ENCODE results near the gene FAM222A.

The FAM222A gene

DNA sequence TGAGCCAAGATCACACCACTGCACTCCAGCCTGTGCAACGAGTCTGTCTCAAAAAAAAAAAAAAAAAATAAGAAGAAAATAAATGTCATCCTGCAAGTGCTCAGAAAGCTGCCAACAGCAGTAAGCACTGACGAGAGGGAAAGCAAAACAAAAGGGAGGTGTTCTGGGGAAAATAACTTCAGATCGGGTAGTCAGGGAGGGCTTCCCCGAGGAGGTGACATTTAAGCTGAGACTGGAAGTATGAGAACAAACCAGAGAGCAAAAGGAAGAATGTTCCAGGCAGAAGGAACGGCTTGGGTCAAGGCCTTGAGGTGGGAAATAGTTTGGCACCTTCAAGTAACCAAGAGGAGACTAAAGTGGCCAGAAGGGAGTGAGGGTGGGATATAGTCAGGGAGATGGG lies 4.7 kb upstream of the FAM222A start:
- Histone ChIP-seq H3K9ac (ENCODE audit: low read length) (no peak overlapping the region), H3K27ac (ENCODE audit: low read length) (no peak overlapping the region), H3K4me1 (ENCODE audit: low read length) (no peaks in the 10 kb centered on the region; the same call in 1 of the 2 replicates), H4K20me1 (ENCODE audit: insufficient read depth, low read length) (no peaks in the 10 kb centered on the region), H2AFZ (ENCODE audit: low read depth, low read length) (no peak overlapping the region), H3K4me3 (ENCODE audit: low read length) (no peak overlapping the region), H3K79me2 (ENCODE audit: low read length) (no peaks in the 10 kb centered on the region), H3K9me3 (ENCODE audit: insufficient read depth, low read length) (no peaks in the 10 kb centered on the region), H3K4me2 (ENCODE audit: low read length) (no peak overlapping the region), H3K36me3 (replicated peaks; ENCODE audit: low read depth, low read length) (no peaks in the 10 kb centered on the region), H3K27me3 (ENCODE audit: low read depth, low read length) (peaks cover 9% of the 10 kb centered on the region; the same call in 1 of the 2 replicates)
- TF ChIP-seq, protein P1, sequence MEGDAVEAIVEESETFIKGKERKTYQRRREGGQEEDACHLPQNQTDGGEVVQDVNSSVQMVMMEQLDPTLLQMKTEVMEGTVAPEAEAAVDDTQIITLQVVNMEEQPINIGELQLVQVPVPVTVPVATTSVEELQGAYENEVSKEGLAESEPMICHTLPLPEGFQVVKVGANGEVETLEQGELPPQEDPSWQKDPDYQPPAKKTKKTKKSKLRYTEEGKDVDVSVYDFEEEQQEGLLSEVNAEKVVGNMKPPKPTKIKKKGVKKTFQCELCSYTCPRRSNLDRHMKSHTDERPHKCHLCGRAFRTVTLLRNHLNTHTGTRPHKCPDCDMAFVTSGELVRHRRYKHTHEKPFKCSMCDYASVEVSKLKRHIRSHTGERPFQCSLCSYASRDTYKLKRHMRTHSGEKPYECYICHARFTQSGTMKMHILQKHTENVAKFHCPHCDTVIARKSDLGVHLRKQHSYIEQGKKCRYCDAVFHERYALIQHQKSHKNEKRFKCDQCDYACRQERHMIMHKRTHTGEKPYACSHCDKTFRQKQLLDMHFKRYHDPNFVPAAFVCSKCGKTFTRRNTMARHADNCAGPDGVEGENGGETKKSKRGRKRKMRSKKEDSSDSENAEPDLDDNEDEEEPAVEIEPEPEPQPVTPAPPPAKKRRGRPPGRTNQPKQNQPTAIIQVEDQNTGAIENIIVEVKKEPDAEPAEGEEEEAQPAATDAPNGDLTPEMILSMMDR (IDR thresholded peaks at IDR 0.05; ENCODE audit: low read depth, low read length) = no peak
- TF ChIP-seq EZH2phosphoT487 (IDR thresholded peaks at IDR 0.05; ENCODE audit: low read depth) = no peak

DNA sequence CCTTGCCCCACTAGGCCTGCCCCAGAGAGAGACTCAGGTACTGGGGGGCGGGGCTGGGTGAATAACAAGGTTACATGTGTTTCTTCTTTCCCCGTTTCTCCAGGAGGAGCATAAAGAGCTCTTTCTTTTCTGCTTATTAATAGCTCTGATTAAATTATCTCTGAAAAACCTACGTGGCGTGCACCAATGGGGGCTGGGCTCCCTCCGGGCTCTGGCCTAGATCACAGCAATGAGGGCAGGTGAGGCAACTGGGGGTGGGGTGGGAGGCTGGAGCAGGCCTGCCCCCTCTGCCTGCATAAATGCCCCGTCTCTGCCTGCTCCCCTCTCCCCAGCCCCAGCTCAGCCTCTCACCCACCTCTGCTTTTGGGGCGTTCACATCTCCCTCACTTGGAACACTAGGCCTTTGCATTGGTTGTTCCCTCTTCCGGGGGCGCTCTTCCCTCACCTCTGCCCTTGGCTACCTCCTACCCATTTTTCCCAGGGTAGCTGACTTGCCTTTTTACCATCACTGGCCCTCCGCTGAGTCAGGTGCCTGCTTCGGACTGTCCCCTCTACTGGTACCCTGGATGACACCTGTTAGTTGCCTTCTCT lies 4.1 kb upstream of the FAM222A start:
- Histone ChIP-seq H3K4me3 (ENCODE audit: low read length) (no peak overlapping the region), H3K79me2 (ENCODE audit: low read length) (no peaks in the 10 kb centered on the region), H3K4me1 (ENCODE audit: low read length) (no peaks in the 10 kb centered on the region; the same call in 1 of the 2 replicates), H3K27me3 (ENCODE audit: low read depth, low read length) (peaks cover 8% of the 10 kb centered on the region; the same call in 1 of the 2 replicates), H2AFZ (ENCODE audit: low read depth, low read length) (no peak overlapping the region), H3K4me2 (ENCODE audit: low read length) (no peak overlapping the region), H3K27ac (ENCODE audit: low read length) (no peak overlapping the region), H4K20me1 (ENCODE audit: insufficient read depth, low read length) (no peaks in the 10 kb centered on the region), H3K9ac (ENCODE audit: low read length) (no peak overlapping the region), H3K9me3 (ENCODE audit: insufficient read depth, low read length) (no peaks in the 10 kb centered on the region), H3K36me3 (replicated peaks; ENCODE audit: low read depth, low read length) (no peaks in the 10 kb centered on the region)
- TF ChIP-seq, protein P1 (IDR thresholded peaks at IDR 0.05; ENCODE audit: low read depth, low read length) = no peak
- no peak for TF ChIP-seq EZH2phosphoT487 (IDR thresholded peaks at IDR 0.05; ENCODE audit: low read depth)

DNA sequence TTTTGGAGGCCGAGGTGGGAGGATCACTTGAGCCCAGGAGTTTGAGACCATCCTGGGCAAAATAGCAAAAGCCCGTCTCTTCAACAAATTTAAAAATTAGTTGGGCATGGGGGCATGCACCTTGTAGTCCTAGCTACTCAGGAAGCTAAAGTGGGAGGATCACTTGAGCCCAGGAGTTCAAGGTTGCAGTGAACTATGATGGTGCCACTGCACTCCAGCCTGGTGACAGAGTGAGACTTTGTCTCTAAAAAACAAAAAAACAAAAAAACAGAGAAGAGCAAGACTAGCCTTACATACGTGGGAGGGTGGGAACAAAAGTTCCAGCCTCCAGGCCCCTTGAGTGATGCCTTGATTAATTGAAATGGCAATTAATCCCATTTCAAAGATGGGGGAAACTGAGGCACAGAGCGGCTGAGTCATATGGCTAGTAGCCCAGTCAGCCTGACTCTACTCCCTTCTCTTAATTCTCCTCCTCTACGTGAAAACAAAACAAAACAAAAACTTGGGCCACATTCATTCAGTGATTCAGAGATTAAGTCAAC lies 3.3 kb upstream of the FAM222A start:
- H3K27me3 ChIP-seq (ENCODE audit: low read depth, low read length) = 0 out of 2 replicates have a peak, but pooled peaks cover under 1% of the 10 kb centered on the region

More for the DNA sequence above, 3.3 kb upstream of the FAM222A start:
- Histone ChIP-seq H3K9ac (ENCODE audit: low read length) (no peak overlapping the region), H3K79me2 (ENCODE audit: low read length) (no peaks in the 10 kb centered on the region), H4K20me1 (ENCODE audit: insufficient read depth, low read length) (no peaks in the 10 kb centered on the region), H3K9me3 (ENCODE audit: insufficient read depth, low read length) (no peaks in the 10 kb centered on the region), H3K4me1 (ENCODE audit: low read length) (peaks cover 6% of the 10 kb centered on the region), H3K4me2 (ENCODE audit: low read length) (no peak overlapping the region), H2AFZ (ENCODE audit: low read depth, low read length) (no peak overlapping the region), H3K27ac (ENCODE audit: low read length) (no peak overlapping the region), H3K36me3 (replicated peaks; ENCODE audit: low read depth, low read length) (no peaks in the 10 kb centered on the region), H3K4me3 (ENCODE audit: low read length) (no peak overlapping the region)
- TF ChIP-seq EZH2phosphoT487 (IDR thresholded peaks at IDR 0.05; ENCODE audit: low read depth) = no peak
- TF ChIP-seq, protein P1 (IDR thresholded peaks at IDR 0.05; ENCODE audit: low read depth, low read length) = no peak

Data from OCI-LY3 (cell line).